Right lobe of liver (tissue), 4 donors: ENCODE results near the gene ANKS6.

Source experiments
- CTCF ChIP-seq, 4 donors: fragments of 200-600 bp in 3 of 4; fragments of 450-650 bp in 1 of 4; IDR thresholded peaks; one replicate each; pipeline versions ENCODE4 v1.5.1 to v1.8.0; 2016 to 2022; ENCODE audit warnings: antibody characterized with exemption in 4 of 4, mild to moderate bottlenecking in 2 of 4
- POLR2A ChIP-seq: fragments of 450-650 bp; IDR thresholded peaks from one replicate; pipeline ENCODE4 v1.6.1; 2017; ENCODE audit warnings: antibody characterized with exemption, mild to moderate bottlenecking
- donor health status: DM: no; HTN: no; CAD: no.
- donor health status: DM: no; HTN: no; CAD: no.
- donor health status: DM: no; HTN: yes; CAD: no.

GRCh38 chr9:98751210-98751609 is 45.1 kb downstream of the ANKS6 start:
- TF ChIP-seq CTCF (IDR thresholded peaks at IDR 0.05) (no peak), POLR2A (no peak)
